PC-9 (cell line): ENCODE data around the gene ADGRD1.

ENCODE experiments used
- CTCF ChIP-seq: fragments of 200-600 bp; sonication (generic); conservative IDR thresholded peaks from 2 replicates; pipeline ENCODE4 v1.6.1; 2017; ENCODE audit warnings: mixed run types, antibody characterized with exemption, mild to moderate bottlenecking, moderate library complexity
- EZH2 ChIP-seq: fragments of 200-600 bp; sonication (generic); IDR thresholded peaks from 2 replicates; pipeline ENCODE4 v1.8.0; 2017; ENCODE audit warnings: antibody characterized with exemption, low read depth

GRCh38 chr12:131034631-131035244 is 81.0 kb downstream of the ADGRD1 start:
- TF ChIP-seq CTCF, result no peak
- TF ChIP-seq EZH2, result no peak
